ENCODE results near the gene OLFML2A. TPM values are rescaled to one million over a fixed set of nuclear protein-coding genes. Genes with fewer than 3 reads are reported as not detected.

OLFML2A gene
- total and polyA plus RNA-seq, 2 of the 13 experiments (the other 11 are each of a cell fraction or from before 2014, with no cell fraction given), result 0.01 to 0.02 TPM

DNA sequence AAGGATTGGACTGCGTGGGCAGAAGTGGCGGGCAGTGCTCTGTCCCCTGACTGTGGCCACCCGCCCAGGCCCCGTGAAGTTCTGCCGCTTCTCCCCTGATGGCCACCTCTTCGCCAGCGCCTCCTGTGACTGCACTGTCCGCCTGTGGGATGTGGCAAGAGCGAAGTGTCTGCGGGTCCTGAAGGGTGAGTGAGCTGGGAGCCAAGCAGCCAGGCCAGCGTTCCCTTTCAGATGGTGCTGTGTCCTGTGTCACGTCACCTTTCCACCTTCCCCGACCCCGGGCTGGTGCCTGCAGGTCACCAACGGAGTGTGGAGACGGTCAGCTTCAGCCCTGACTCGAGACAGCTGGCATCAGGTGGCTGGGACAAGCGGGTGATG, 78.6 kb downstream of the OLFML2A start:
- 0 out of 2 replicates have a peak, but pooled peaks have one; percentile 1 for TF ChIP-seq ZSCAN21 (CRISPR knock-in tag; IDR thresholded peaks at IDR 0.05; ENCODE audit: borderline replicate concordance)
- TF ChIP-seq SMAD1 (CRISPR knock-in tag; IDR thresholded peaks at IDR 0.05; ENCODE audit: borderline replicate concordance, low read depth), result no peak
- TF ChIP-seq ARNT2 (CRISPR knock-in tag; IDR thresholded peaks at IDR 0.05; ENCODE audit: low read depth), result 0 out of 2 replicates have a peak, but pooled peaks have one; percentile 22
- no peak for TF ChIP-seq SUZ12 (IDR thresholded peaks at IDR 0.05; ENCODE audit: low read depth, low read length)
- 0 out of 2 replicates have a peak, but pooled peaks have one; percentile 4 for TF ChIP-seq ZNF547 (CRISPR knock-in tag; IDR thresholded peaks at IDR 0.05)
- no peak for TF ChIP-seq TOPORS (CRISPR knock-in tag; IDR thresholded peaks at IDR 0.05)
- TF ChIP-seq, protein P1, sequence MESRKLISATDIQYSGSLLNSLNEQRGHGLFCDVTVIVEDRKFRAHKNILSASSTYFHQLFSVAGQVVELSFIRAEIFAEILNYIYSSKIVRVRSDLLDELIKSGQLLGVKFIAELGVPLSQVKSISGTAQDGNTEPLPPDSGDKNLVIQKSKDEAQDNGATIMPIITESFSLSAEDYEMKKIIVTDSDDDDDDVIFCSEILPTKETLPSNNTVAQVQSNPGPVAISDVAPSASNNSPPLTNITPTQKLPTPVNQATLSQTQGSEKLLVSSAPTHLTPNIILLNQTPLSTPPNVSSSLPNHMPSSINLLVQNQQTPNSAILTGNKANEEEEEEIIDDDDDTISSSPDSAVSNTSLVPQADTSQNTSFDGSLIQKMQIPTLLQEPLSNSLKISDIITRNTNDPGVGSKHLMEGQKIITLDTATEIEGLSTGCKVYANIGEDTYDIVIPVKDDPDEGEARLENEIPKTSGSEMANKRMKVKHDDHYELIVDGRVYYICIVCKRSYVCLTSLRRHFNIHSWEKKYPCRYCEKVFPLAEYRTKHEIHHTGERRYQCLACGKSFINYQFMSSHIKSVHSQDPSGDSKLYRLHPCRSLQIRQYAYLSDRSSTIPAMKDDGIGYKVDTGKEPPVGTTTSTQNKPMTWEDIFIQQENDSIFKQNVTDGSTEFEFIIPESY (CRISPR knock-in tag; IDR thresholded peaks at IDR 0.05), result peak; percentile 28; the same call in 1 of the 2 replicates
- H3K4me1 ChIP-seq (ENCODE audit: insufficient read depth, low read length), result peaks cover 41% of the 10 kb centered on the region
- DNase-seq (ENCODE audit: low spot score), result no peak
- no peak for FAIRE-seq
- peaks cover 18% of the 10 kb centered on the region for H3K79me2 ChIP-seq (ENCODE audit: insufficient read depth, low read length)
- intact Hi-C loops (cut with micrococcal nuclease; ENCODE audit: unreplicated experiment), result no loop called here
- H4K20me1 ChIP-seq (ENCODE audit: insufficient read depth, low read length), result peaks cover 33% of the 10 kb centered on the region
- ATAC-seq, result peak; percentile 0; the same call in 2 of the 3 replicates
- no peaks in the 10 kb centered on the region; a peak in 1 of 5 replicates for H3K27me3 ChIP-seq (ENCODE audit: control insufficient read depth in 1 of 2, insufficient read depth in 2 of 2, low read length in 2 of 2)
- H3K9ac ChIP-seq (ENCODE audit: insufficient read depth, low read depth, low read length), result no peak overlapping the region
- H3K27ac ChIP-seq (ENCODE audit: extremely low read length, insufficient read depth, low read length), result no peak overlapping the region
- in situ Hi-C loops (cut with HindIII; ENCODE audit: extremely low pct_ligation_motif_present, low pct_unique_long_range_greater_than_20kb), result no loop called here
- H3K4me3 ChIP-seq (replicated peaks in 1 of 3; ENCODE audit: insufficient read depth in 1 of 3, low read depth in 2 of 3, low read length in 3 of 3), result no peak overlapping the region
- 86% methylated on average over 11 of the region's 18 CpGs for WGBS (ENCODE audit: low lambda C conversion rate)
- no peak overlapping the region for H2AFZ ChIP-seq (ENCODE audit: low read length)
- CTCF ChIA-PET (ENCODE audit: low intra/inter-chr PET ratio, low total read pairs), result interaction anchor here (1.2 to 1.4 kb wide), 2 partner anchors 81 to 84 kb away, joined by 10 to 16 read pairs; no protein-coding TSS in a partner anchor
- POLR2A ChIA-PET, result interaction anchor here (1.1 to 4.2 kb wide), 6 partner anchors 22 to 85 kb away, joined by 3 to 39 read pairs (median 3); partner anchors contain the start of genes NR6A1 and OLFML2A
- no peak overlapping the region for H3K4me2 ChIP-seq (ENCODE audit: low read depth, low read length)
- H3K9me3 ChIP-seq (ENCODE audit: low read length), result no peaks in the 10 kb centered on the region
- H3K36me3 ChIP-seq (replicated peaks in 1 of 2; ENCODE audit: control insufficient read depth in 1 of 2, insufficient read depth in 2 of 2, low read length in 2 of 2), result peaks cover 17 to 36% of the 10 kb centered on the region in 2 experiments
- no TSS peak for BruUV-seq (replicated peaks)

Measured in HepG2 (cell line).